Muscle layer of colon (tissue), 2 donors: ENCODE data around the gene IFNA8.
"Not testable (repeated sequence)": the region's sequence is repeated elsewhere in the genome, so short reads cannot be mapped to it uniquely, and the experiment has no call there.

Experiments used
- H3K27ac ChIP-seq: one replicate; pipeline ENCODE4 v1.7.0; 2013; ENCODE audit warnings: low read depth, mild to moderate bottlenecking, low read length, moderate library complexity
- H3K27me3 ChIP-seq, 2 donors: one replicate each; pipeline ENCODE4 v1.7.0; 2013; ENCODE audit warnings: low read length in 2 of 2, mild to moderate bottlenecking in 2 of 2; ENCODE audit not compliant: insufficient read depth in 2 of 2, control insufficient read depth in 1 of 2
- H3K36me3 ChIP-seq: one replicate; pipeline ENCODE4 v1.7.0; 2013; ENCODE audit warnings: mild to moderate bottlenecking, low read length; ENCODE audit not compliant: insufficient read depth
- H3K4me1 ChIP-seq: one replicate; pipeline ENCODE4 v1.7.0; 2013; ENCODE audit warnings: mild to moderate bottlenecking, low read length; ENCODE audit not compliant: insufficient read depth
- H3K4me3 ChIP-seq, 2 donors: one replicate each; pipeline ENCODE4 v1.7.0; 2013; ENCODE audit warnings: low read length in 2 of 2, low read depth in 1 of 2, mild to moderate bottlenecking in 1 of 2, moderate library complexity in 1 of 2
- H3K9ac ChIP-seq: one replicate; pipeline ENCODE4 v1.7.0; 2013; ENCODE audit warnings: low read length
- H3K9me3 ChIP-seq: one replicate; pipeline ENCODE4 v1.7.0; 2013; ENCODE audit warnings: mild to moderate bottlenecking, low read length
- donor health status: abdominal sarcoma.
- donor health status: Adenocarcinoma of cecum.

Gene IFNA8

DNA sequence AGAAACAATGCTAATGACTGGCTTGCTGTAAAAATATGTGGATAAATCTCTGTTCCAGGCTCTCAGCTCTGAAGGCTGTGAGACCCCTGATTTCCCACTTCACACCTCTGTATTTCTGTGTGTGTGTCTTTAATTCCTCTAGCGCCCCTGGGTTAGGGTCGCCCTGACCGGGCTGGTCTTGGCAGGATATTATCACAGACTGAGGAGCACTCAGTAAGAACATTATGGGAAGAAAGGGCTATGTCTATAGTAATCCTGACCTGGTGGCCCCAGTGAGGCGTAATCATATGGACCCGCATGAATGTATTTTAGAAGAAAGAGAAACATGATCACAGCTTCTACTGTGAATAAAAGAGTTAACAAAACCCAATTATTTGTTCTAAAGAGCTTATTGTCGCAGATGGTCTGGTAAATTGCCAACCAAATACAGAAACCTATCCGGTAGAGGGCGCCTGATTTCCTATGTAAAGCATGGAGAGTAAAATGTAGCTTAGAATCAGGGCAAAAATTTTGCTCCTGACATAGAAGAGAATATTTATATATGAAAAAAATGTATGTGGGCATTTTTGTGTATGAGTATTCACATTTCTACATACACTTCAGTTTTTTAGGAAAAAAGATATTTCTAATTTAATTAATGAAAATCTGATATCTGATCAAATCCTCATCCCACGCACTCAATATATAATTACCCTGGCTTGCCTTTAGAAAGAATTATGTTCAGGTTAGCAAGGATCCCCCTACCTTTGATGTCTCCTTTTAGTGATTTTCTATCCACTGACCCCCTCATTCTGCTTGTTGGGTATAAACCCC is 25.5 kb downstream of the IFNA8 start:
- no peaks in the 10 kb centered on the region for H3K36me3 ChIP-seq
- H3K4me1 ChIP-seq: no peaks in the 10 kb centered on the region
- no peak overlapping the region for H3K4me3 ChIP-seq
- H3K27me3 ChIP-seq: no peaks in the 10 kb centered on the region
- no peak overlapping the region for H3K9ac ChIP-seq
- no peaks in the 10 kb centered on the region for H3K9me3 ChIP-seq
- H3K27ac ChIP-seq: no peak overlapping the region

DNA sequence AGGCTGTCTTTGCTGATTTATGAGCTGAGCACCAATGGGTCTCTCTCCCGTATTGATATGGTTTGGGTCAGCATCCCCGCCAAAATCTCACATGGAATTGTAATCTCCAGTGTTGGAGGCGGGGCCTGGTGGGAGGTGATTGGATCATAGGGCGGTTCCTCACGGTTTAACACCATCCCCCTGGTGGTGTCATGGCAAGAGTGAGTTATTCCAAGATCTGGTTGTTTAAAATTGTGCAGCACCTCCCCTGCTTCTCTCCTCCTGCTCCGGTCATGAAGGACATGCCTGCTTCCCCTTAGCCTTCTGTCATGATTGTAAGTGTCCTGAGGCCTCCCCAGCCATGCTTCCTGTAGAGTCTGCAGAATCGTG is 26.1 kb downstream of the IFNA8 start:
- H3K4me1 ChIP-seq, H3K36me3 ChIP-seq, H3K9me3 ChIP-seq, H3K27ac ChIP-seq, H3K4me3 ChIP-seq, H3K9ac ChIP-seq, H3K27me3 ChIP-seq: not testable (repeated sequence)

DNA sequence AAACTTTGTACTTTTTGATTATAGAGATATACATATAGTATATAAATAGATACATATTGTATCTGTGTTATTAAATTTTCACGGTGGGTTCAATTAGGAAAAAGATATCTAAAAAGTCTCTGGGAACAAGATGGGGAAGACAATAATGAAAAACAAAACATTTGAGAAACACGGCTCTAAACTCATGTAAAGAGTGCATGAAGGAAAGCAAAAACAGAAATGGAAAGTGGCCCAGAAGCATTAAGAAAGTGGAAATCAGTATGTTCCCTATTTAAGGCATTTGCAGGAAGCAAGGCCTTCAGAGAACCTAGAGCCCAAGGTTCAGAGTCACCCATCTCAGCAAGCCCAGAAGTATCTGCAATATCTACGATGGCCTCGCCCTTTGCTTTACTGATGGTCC is 31.2 kb downstream of the IFNA8 start, which contains the start of gene IFNA1:
Gene IFNA1, plus strand, starts transcription at position 301 of the 400 bp plus-strand sequence. Its CDS starts 69 bp downstream, at position 370.
- H3K36me3 ChIP-seq: no peaks in the 10 kb centered on the region
- H3K27me3 ChIP-seq: no peaks in the 10 kb centered on the region
- H3K4me3 ChIP-seq: no peak within 1 kb of the TSS
- H3K9ac ChIP-seq: no peak within 1 kb of the TSS
- no peaks in the 10 kb centered on the region for H3K9me3 ChIP-seq
- peaks cover 10% of the 10 kb centered on the region for H3K4me1 ChIP-seq
- H3K27ac ChIP-seq: no peak within 1 kb of the TSS

DNA sequence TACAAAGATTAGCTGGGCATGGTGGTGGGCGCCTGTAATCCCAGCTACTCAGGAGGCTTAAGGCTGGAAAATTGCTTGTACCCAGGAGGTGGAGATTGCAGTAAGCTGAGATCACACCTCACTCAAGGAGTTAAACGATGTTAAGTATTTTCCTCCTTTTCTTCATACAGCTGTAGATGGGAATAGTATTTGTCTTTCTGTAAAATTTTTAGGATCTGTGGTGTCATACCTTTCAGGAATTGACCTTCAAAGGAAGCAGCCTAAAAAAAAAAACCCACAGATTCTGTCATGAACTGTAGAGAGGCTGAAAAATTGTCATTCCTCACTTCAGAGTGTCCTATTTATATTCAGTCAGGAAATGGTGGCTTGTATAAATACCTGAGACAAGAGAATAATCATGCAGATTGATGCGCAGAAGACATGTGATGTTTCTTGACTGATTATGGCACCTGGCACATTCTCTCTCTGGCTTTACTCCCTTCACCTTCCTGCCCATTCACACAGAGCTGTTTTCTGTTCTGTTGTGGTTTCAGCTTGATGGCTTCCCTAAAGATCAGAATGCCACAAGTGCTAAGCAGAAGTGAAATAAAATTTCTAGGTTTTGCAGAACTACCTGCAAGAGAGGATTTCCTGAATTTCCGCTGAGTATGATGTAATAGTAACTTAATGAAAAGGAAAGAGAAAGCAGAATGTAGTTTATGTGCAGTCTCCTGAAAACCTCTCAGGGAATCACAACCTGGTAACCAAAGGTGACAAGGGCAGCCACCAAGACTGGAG is 35.1 kb downstream of the IFNA8 start:
- no peaks in the 10 kb centered on the region for H3K36me3 ChIP-seq
- H3K4me1 ChIP-seq: peaks cover 22% of the 10 kb centered on the region
- no peaks in the 10 kb centered on the region for H3K27me3 ChIP-seq
- H3K4me3 ChIP-seq: no peak overlapping the region
- H3K9ac ChIP-seq: no peak overlapping the region
- H3K27ac ChIP-seq: no peak overlapping the region
- H3K9me3 ChIP-seq: no peaks in the 10 kb centered on the region

DNA sequence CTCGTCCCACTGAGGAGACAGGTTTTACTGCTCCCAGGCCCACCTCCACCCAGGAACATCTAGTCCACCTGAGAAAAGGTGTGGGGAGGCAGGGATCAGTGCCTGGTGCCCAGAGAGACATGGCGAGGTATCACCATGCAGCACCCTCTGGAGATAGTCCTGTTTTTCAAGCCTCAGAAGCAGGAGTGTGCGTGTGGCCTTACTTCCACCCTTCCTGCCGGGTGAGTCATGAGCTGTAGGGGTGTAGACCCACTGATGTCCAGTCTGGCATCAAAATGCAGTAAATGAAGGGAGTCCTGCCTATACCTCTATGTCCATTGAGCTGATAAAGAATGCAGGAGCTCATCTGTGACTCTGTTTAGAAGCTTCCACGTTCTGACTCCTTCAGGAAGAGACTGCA is 40.4 kb downstream of the IFNA8 start:
- not testable (repeated sequence) for H3K27me3 ChIP-seq, H3K9ac ChIP-seq, H3K4me3 ChIP-seq, H3K36me3 ChIP-seq, H3K9me3 ChIP-seq, H3K27ac ChIP-seq
- H3K4me1 ChIP-seq: peaks cover 30% of the 10 kb centered on the region

DNA sequence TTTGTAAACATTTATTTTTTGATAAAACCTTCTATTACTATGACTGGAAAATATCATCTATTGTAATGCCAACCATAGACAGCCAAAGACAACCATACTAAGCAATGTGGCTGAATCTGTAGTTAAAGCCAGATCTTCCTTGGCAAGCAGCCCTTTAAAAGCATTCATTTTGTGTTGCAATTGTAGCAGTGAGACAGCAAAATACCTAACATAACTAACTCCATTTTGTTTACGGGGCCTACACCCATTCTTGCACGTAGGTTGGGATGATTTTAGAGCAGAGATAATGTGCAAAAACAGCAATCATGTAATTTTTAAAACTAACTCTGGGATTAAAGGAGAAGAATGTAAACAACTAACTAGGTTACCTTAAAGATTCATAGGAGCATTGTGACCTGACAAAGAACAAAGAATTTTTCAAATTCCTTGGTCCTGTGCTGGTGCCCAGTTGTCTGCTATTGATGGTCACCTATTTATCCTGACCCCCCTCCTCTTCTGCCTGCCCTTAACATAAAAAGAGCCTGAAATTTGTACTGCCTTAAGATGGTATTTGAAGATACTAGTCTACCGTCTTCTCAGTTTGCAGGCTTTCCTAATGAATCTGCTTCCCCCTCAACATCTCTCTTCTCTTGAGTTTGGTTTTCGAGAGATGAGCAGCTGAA is 41.9 kb downstream of the IFNA8 start:
- no peaks in the 10 kb centered on the region for H3K27me3 ChIP-seq
- H3K9me3 ChIP-seq: no peaks in the 10 kb centered on the region
- no peak overlapping the region for H3K4me3 ChIP-seq
- H3K9ac ChIP-seq: no peak overlapping the region
- no peaks in the 10 kb centered on the region for H3K36me3 ChIP-seq
- peaks cover 22% of the 10 kb centered on the region for H3K4me1 ChIP-seq
- H3K27ac ChIP-seq: no peak overlapping the region

DNA sequence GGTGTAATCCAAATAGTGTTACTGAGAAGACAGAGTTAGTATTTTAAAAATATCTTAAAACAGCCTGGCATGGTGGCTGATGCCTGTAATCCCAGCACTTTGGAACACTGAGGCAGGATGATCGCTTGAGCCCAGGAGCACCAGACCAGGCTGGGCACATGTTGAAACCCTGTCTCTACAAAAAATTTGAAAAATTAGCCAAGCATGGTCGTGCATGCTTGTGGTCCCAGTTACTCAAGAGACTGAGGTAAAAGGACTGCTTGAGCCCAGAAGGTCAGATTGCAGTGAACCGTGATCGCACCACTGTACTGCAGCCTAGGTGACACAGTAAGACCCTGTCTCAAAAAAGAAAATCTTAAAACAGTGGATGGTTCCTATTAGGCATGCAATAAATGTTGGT is 43.8 kb downstream of the IFNA8 start:
- Histone ChIP-seq H3K36me3 (no peaks in the 10 kb centered on the region), H3K27me3 (no peaks in the 10 kb centered on the region), H3K4me1 (peaks cover 10% of the 10 kb centered on the region)

DNA sequence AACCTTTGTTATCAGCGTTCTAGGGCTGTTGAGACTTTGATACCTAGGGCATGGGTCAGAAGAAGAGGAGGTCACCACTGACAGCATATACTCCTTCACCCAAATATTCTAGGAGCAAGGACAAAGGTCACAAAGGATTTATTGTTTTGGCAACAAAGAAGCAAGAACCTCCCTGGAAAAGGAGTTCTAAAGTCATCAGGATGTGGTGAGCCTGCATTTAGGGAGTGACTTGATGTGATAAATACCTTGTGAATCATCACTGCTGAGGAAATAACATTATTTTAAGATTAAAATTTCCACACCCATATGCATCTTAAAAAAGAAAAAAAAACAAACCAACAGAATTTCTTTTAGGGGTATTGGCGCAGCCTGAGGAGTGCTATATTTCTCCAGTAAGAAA is 45.2 kb downstream of the IFNA8 start:
- H3K9me3 ChIP-seq: no peaks in the 10 kb centered on the region
- H3K36me3 ChIP-seq: no peaks in the 10 kb centered on the region
- no peak overlapping the region for H3K27ac ChIP-seq
- peaks cover 10% of the 10 kb centered on the region for H3K4me1 ChIP-seq
- H3K27me3 ChIP-seq: no peaks in the 10 kb centered on the region
- H3K4me3 ChIP-seq: no peak overlapping the region
- H3K9ac ChIP-seq: no peak overlapping the region

More for the DNA sequence above, 43.8 kb downstream of the IFNA8 start:
- Histone ChIP-seq H3K9ac (no peak overlapping the region), H3K4me3 (no peak overlapping the region), H3K27ac (no peak overlapping the region), H3K9me3 (no peaks in the 10 kb centered on the region)

DNA sequence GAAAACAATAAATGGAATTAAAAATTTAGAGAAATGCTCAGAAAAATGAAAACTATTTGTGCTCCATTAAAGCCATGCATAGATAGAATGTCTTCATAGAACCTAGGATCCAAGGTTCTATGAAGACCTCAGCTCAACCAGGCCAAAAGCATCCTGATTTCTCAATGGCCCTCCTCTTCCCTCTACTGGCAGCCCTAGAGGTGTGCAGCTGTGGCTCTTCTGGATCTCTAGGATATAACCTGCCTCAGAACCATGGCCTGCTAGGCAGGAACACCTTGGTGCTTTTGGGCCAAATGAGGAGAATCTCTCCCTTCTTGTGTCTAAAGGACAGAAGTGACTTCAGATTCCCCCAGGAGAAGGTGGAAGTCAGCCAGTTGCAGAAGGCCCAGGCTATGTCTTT is 46.4 kb downstream of the IFNA8 start:
- Histone ChIP-seq H3K4me1 (peaks cover 10% of the 10 kb centered on the region), H3K27ac (no peak overlapping the region), H3K36me3 (no peaks in the 10 kb centered on the region), H3K4me3 (no peak overlapping the region), H3K27me3 (no peaks in the 10 kb centered on the region), H3K9ac (no peak overlapping the region), H3K9me3 (no peaks in the 10 kb centered on the region)
